Activated CD8-positive, alpha-beta memory T cell treated with anti-CD3 and anti-CD28 coated beads for 1 hour (primary cell): Measurements from ENCODE around the gene PRKCA.

Experiments
- DNase-seq, 2 donors: peaks; one replicate each; pipeline ENCODE4 v3.0.0-alpha.2; 2020; ENCODE audit warnings: low read depth in 1 of 2; ENCODE audit errors: extremely low read depth in 1 of 2

PRKCA gene

GRCh38 chr17:66411520-66411919 is 109.1 kb downstream of the PRKCA start:
- no peak for DNase-seq

- DNase-seq = no peak
Measured at GRCh38 chr17:66412857-66413558, 110.6 kb downstream of the PRKCA start.

GRCh38 chr17:66413559-66414520 is 111.4 kb downstream of the PRKCA start:
- DNase-seq = no peak

GRCh38 chr17:66414561-66415175 is 112.3 kb downstream of the PRKCA start:
- DNase-seq = no peak

- DNase-seq = no peak
Measured at GRCh38 chr17:66415366-66416206, 113.2 kb downstream of the PRKCA start.

GRCh38 chr17:66416207-66416940 is 114.0 kb downstream of the PRKCA start:
- no peak for DNase-seq

- DNase-seq = no peak
Measured at GRCh38 chr17:66417300-66417719, 114.9 kb downstream of the PRKCA start.

GRCh38 chr17:66420961-66421371 is 118.6 kb downstream of the PRKCA start:
- DNase-seq = no peak

- DNase-seq = no peak
Measured at GRCh38 chr17:66422186-66422585, 119.8 kb downstream of the PRKCA start.

GRCh38 chr17:66423056-66423955 is 120.9 kb downstream of the PRKCA start:
- DNase-seq = no peak

GRCh38 chr17:66425756-66426396 is 123.5 kb downstream of the PRKCA start:
- DNase-seq = no peak

GRCh38 chr17:66426397-66427033 is 124.1 kb downstream of the PRKCA start:
- peak in 1 of 2 donors; percentile 6 for DNase-seq

GRCh38 chr17:66427134-66427533 is 124.7 kb downstream of the PRKCA start:
- DNase-seq = no peak

GRCh38 chr17:66429680-66430079 is 127.3 kb downstream of the PRKCA start:
- DNase-seq = no peak

- DNase-seq = no peak
Measured at GRCh38 chr17:66430846-66431795, 128.7 kb downstream of the PRKCA start.

- DNase-seq = no peak
Measured at GRCh38 chr17:66431910-66432309, 129.5 kb downstream of the PRKCA start.
